Omental fat pad (tissue), 4 donors: Measurements from ENCODE around the gene TPO. TPM values are rescaled to one million over a fixed set of nuclear protein-coding genes. Genes with fewer than 3 reads are reported as not detected.

Experiments
- ATAC-seq: fragments of 150-250 bp; one replicate; pipeline ENCODE4 v1.9.1; 2016; ENCODE audit warnings: mild to moderate bottlenecking, moderate library complexity; ENCODE audit not compliant: low FRiP score
- DNase-seq: peaks from one replicate; pipeline ENCODE4 v3.0.0-alpha.2; 2019; ENCODE audit warnings: low spot score
- CTCF ChIP-seq, 3 donors: fragments of 450-650 bp; IDR thresholded peaks; one replicate each; pipeline ENCODE4 v1.5.1; 2016 to 2017; ENCODE audit warnings: antibody characterized with exemption in 3 of 3, mild to moderate bottlenecking in 3 of 3, moderate library complexity in 2 of 3
- total RNA-seq, 4 donors: library from RNA; depleted of rRNA; stranded (reverse); fragments of >200 nt; gene quantifications; one replicate each; pipeline ENCODE4 v1.1.0, GENCODE V29; 2016

The TPO gene
- total RNA-seq, 4 donors from 2014 or later: 3.0 to 27.1 (median 13.1) TPM

- DNase-seq: no peak
- ATAC-seq: no peak
- TF ChIP-seq CTCF (IDR thresholded peaks at IDR 0.05): no peak
These were observed 7.7 kb downstream of the TPO start for GRCh38 chr2:1420746-1421480.

- no peak for TF ChIP-seq CTCF (IDR thresholded peaks at IDR 0.05)
- DNase-seq: no peak
- no peak for ATAC-seq
These were observed 8.5 kb downstream of the TPO start for GRCh38 chr2:1421731-1422130.

- no peak for DNase-seq
- TF ChIP-seq CTCF (IDR thresholded peaks at IDR 0.05): no peak
- no peak for ATAC-seq
These were observed 8.9 kb downstream of the TPO start for GRCh38 chr2:1422131-1422530.

GRCh38 chr2:1422716-1423285, 9.5 kb downstream of the TPO start:
- DNase-seq (no peak), ATAC-seq (no peak)
- no peak for TF ChIP-seq CTCF (IDR thresholded peaks at IDR 0.05)

GRCh38 chr2:1427086-1427485, 13.8 kb downstream of the TPO start:
- ATAC-seq (no peak), DNase-seq (no peak)
- no peak for TF ChIP-seq CTCF (IDR thresholded peaks at IDR 0.05)

GRCh38 chr2:1429895-1430294, 16.6 kb downstream of the TPO start:
- no peak for TF ChIP-seq CTCF (IDR thresholded peaks at IDR 0.05)
- DNase-seq (no peak), ATAC-seq (no peak)

GRCh38 chr2:1430491-1430890, 17.2 kb downstream of the TPO start:
- ATAC-seq (no peak), DNase-seq (no peak)
- no peak for TF ChIP-seq CTCF (IDR thresholded peaks at IDR 0.05)
